HEK293 (cell line): ENCODE measurements around the gene METTL14.

Experiments used
- CTCF ChIA-PET: fragments of 350-600 bp; formaldehyde crosslinking; extraction: SDS; loops from one replicate; lab custom pipeline; 2021; ENCODE audit warnings: antibody characterized with exemption; lab: Yijun Ruan, JAX
- POLR2A ChIA-PET: fragments of 300-600 bp; formaldehyde crosslinking; extraction: SDS; loops from one replicate; lab custom pipeline; 2020; ENCODE audit warnings: antibody characterized with exemption, inconsistent platforms; lab: Yijun Ruan, JAX
- H3K27ac ChIP-seq: fragments of 200-500 bp; sonication (Bioruptor generic); 2 replicates; pipeline ENCODE4 v1.5.1; 2014; ENCODE audit warnings: low read depth, low read length, control low read depth, inconsistent platforms; ENCODE audit errors: extremely low read depth
- H3K36me3 ChIP-seq, 2 experiments: fragments of 200-500 bp in 1 of 2; sonication (Bioruptor generic) in 1 of 2; 1 replicate in 1 of 2; 2 replicates in 1 of 2; pipeline ENCODE4 v1.5.1; 2014 to 2017; ENCODE audit warnings: inconsistent platforms in 2 of 2, low read length in 2 of 2; ENCODE audit not compliant: control insufficient read depth in 2 of 2, insufficient read depth in 1 of 2
- H3K4me1 ChIP-seq: fragments of 200-500 bp; sonication (Bioruptor generic); 2 replicates; pipeline ENCODE4 v1.5.1; 2014; ENCODE audit warnings: mild to moderate bottlenecking, low read length, inconsistent platforms; ENCODE audit not compliant: control insufficient read depth, insufficient read depth
- H3K4me3 ChIP-seq: 2 replicates; pipeline ENCODE4 v1.5.1; 2011; ENCODE audit warnings: low read depth, mild to moderate bottlenecking, control low read depth, low read length, moderate library complexity
- H3K9me3 ChIP-seq: fragments of 200-500 bp; sonication (Bioruptor generic); 2 replicates; pipeline ENCODE4 v1.5.1; 2014; ENCODE audit warnings: low read depth, low read length, inconsistent platforms; ENCODE audit not compliant: control insufficient read depth, insufficient read depth
- AEBP2 ChIP-seq: fragments of 450-650 bp; formaldehyde crosslinking; IDR thresholded peaks from 2 replicates; pipeline ENCODE4 v1.5.1; 2016; ENCODE audit warnings: missing biosample characterization, missing genetic modification characterization, borderline replicate concordance
- CTCF ChIP-seq: fragments of 450-650 bp; formaldehyde crosslinking; IDR thresholded peaks from 2 replicates; pipeline ENCODE4 v1.5.1; 2016; ENCODE audit warnings: missing biosample characterization, missing genetic modification characterization
- FEZF1 ChIP-seq: fragments of 450-650 bp; formaldehyde crosslinking; IDR thresholded peaks from 2 replicates; pipeline ENCODE4 v1.5.1; 2016; ENCODE audit warnings: missing biosample characterization, missing genetic modification characterization
- OSR2 ChIP-seq: fragments of 450-650 bp; formaldehyde crosslinking; IDR thresholded peaks from 2 replicates; pipeline ENCODE4 v1.5.1; 2016; ENCODE audit warnings: missing biosample characterization, missing genetic modification characterization
- ZEB2 ChIP-seq: fragments of 450-650 bp; formaldehyde crosslinking; IDR thresholded peaks from 2 replicates; pipeline ENCODE4 v1.5.1; 2016; ENCODE audit warnings: missing biosample characterization, missing genetic modification characterization
- ZNF133 ChIP-seq: fragments of 450-650 bp; formaldehyde crosslinking; IDR thresholded peaks from 2 replicates; pipeline ENCODE4 v1.5.1; 2016; ENCODE audit warnings: missing biosample characterization, missing genetic modification characterization
- ZNF16 ChIP-seq: fragments of 450-650 bp; formaldehyde crosslinking; IDR thresholded peaks from 2 replicates; pipeline ENCODE4 v1.5.1; 2016; ENCODE audit warnings: low read depth, missing biosample characterization, missing genetic modification characterization
- ZNF202 ChIP-seq: fragments of 450-650 bp; formaldehyde crosslinking; IDR thresholded peaks from 2 replicates; pipeline ENCODE4 v1.5.1; 2016; ENCODE audit warnings: missing biosample characterization, missing genetic modification characterization, borderline replicate concordance
- ZNF214 ChIP-seq: fragments of 450-650 bp; formaldehyde crosslinking; IDR thresholded peaks from 2 replicates; pipeline ENCODE4 v1.5.1; 2017; ENCODE audit warnings: missing biosample characterization, mild to moderate bottlenecking, missing genetic modification characterization, borderline replicate concordance
- ZNF274 ChIP-seq, 2 experiments: fragments of 200-500 bp in 1 of 2; fragments of 450-650 bp in 1 of 2; sonication (Bioruptor generic) in 1 of 2; formaldehyde crosslinking in 1 of 2; IDR thresholded peaks; 2 replicates each; pipeline versions ENCODE4 v1.5.1 to v1.6.1; 2014 to 2016; ENCODE audit warnings: borderline replicate concordance in 1 of 2, inconsistent platforms in 1 of 2, low read length in 1 of 2, missing biosample characterization in 1 of 2, missing genetic modification characterization in 1 of 2
- ZNF398 ChIP-seq: fragments of 450-650 bp; formaldehyde crosslinking; IDR thresholded peaks from 2 replicates; pipeline ENCODE4 v1.5.1; 2017; ENCODE audit warnings: missing biosample characterization, missing genetic modification characterization
- ZNF513 ChIP-seq: fragments of 450-650 bp; IDR thresholded peaks from 2 replicates; pipeline ENCODE4 v1.5.1; 2018; ENCODE audit warnings: missing biosample characterization, missing genetic modification characterization
- ZNF529 ChIP-seq: fragments of 450-650 bp; formaldehyde crosslinking; IDR thresholded peaks from 2 replicates; pipeline ENCODE4 v1.5.1; 2017; ENCODE audit warnings: missing genetic modification characterization, missing biosample characterization; ENCODE audit not compliant: insufficient replicate concordance
- ZNF596 ChIP-seq: fragments of 450-650 bp; IDR thresholded peaks from 2 replicates; pipeline ENCODE4 v1.5.0; 2018; ENCODE audit warnings: missing biosample characterization, mild to moderate bottlenecking, missing genetic modification characterization, moderate library complexity
- ZNF610 ChIP-seq: fragments of 450-650 bp; formaldehyde crosslinking; IDR thresholded peaks from 2 replicates; pipeline ENCODE4 v1.5.1; 2016; ENCODE audit warnings: missing biosample characterization, missing genetic modification characterization, borderline replicate concordance
- ZNF621 ChIP-seq: fragments of 450-650 bp; formaldehyde crosslinking; IDR thresholded peaks from 2 replicates; pipeline ENCODE4 v1.5.1; 2017; ENCODE audit warnings: missing biosample characterization, missing genetic modification characterization
- ZNF623 ChIP-seq: fragments of 450-650 bp; formaldehyde crosslinking; IDR thresholded peaks from 2 replicates; pipeline ENCODE4 v1.5.1; 2016; ENCODE audit warnings: missing biosample characterization, missing genetic modification characterization
- ZNF645 ChIP-seq: fragments of 450-650 bp; formaldehyde crosslinking; IDR thresholded peaks from 2 replicates; pipeline ENCODE4; 2016; ENCODE audit warnings: missing biosample characterization, missing genetic modification characterization
- ZNF660 ChIP-seq: fragments of 450-650 bp; IDR thresholded peaks from 2 replicates; pipeline ENCODE4 v1.5.1; 2018; ENCODE audit warnings: missing biosample characterization, mild to moderate bottlenecking, missing genetic modification characterization
- ZNF670 ChIP-seq: fragments of 450-650 bp; formaldehyde crosslinking; IDR thresholded peaks from 2 replicates; pipeline ENCODE4 v1.5.1; 2016; ENCODE audit warnings: missing biosample characterization, missing genetic modification characterization, low read depth
- ZNF677 ChIP-seq: fragments of 450-650 bp; IDR thresholded peaks from 2 replicates; pipeline ENCODE4 v1.5.0; 2018; ENCODE audit warnings: missing biosample characterization, mild to moderate bottlenecking, missing genetic modification characterization, moderate library complexity
- ZSCAN16 ChIP-seq: fragments of 450-650 bp; formaldehyde crosslinking; IDR thresholded peaks from 2 replicates; pipeline ENCODE4 v1.5.1; 2016; ENCODE audit warnings: missing biosample characterization, missing genetic modification characterization
- ZSCAN4 ChIP-seq: fragments of 450-650 bp; formaldehyde crosslinking; IDR thresholded peaks from 2 replicates; pipeline ENCODE4 v1.5.1; 2017; ENCODE audit warnings: missing biosample characterization, missing genetic modification characterization

METTL14 gene

GRCh38 chr4:118743867-118744266 is 58.7 kb downstream of the METTL14 start:
- no peak overlapping the region for H3K4me3 ChIP-seq
- no peaks in the 10 kb centered on the region for H3K9me3 ChIP-seq
- no peak for TF ChIP-seq ZNF660 (tag by site-specific recombination)
- no peak for TF ChIP-seq OSR2 (tag by site-specific recombination)
- no peak for TF ChIP-seq ZNF133
- TF ChIP-seq ZSCAN16 (tag by site-specific recombination) = no peak
- no peak for TF ChIP-seq FEZF1 (tag by site-specific recombination)
- TF ChIP-seq ZNF596 (tag by site-specific recombination) = no peak
- TF ChIP-seq AEBP2 (tag by site-specific recombination) = no peak
- no peak for TF ChIP-seq ZNF645 (tag by site-specific recombination)
- no peak for TF ChIP-seq ZNF670
- TF ChIP-seq ZNF202 = no peak
- no peak for TF ChIP-seq ZEB2 (tag by site-specific recombination)
- TF ChIP-seq ZNF398 (tag by site-specific recombination) = no peak
- no peak for TF ChIP-seq ZSCAN4 (tag by site-specific recombination)
- TF ChIP-seq ZNF529 (tag by site-specific recombination) = no peak
- no peak for TF ChIP-seq ZNF16
- TF ChIP-seq ZNF610 = no peak
- POLR2A ChIA-PET = no interaction called here
- no peak overlapping the region for H3K27ac ChIP-seq
- H3K4me1 ChIP-seq = no peaks in the 10 kb centered on the region
- CTCF ChIA-PET = interaction anchor here (1.4 kb wide), 1 partner anchor 28 kb away, joined by 3 read pairs; no protein-coding TSS in a partner anchor
- peaks cover 0 to 49% of the 10 kb centered on the region in 2 experiments; a peak in 1 of 3 replicates for H3K36me3 ChIP-seq

- H3K36me3 ChIP-seq = peaks cover 0 to 41% of the 10 kb centered on the region in 2 experiments; a peak in 1 of 3 replicates
- no peaks in the 10 kb centered on the region for H3K4me1 ChIP-seq
- H3K27ac ChIP-seq = no peak overlapping the region
- ChIA-PET POLR2A (no interaction called here), CTCF (interaction anchor here (0.7 to 1.2 kb wide), 2 partner anchors 135 to 223 kb away, joined by 4 read pairs; no protein-coding TSS in a partner anchor)
- H3K4me3 ChIP-seq = no peak overlapping the region
- no peaks in the 10 kb centered on the region for H3K9me3 ChIP-seq
- no peak for TF ChIP-seq ZNF677 (tag by site-specific recombination)
- no peak for TF ChIP-seq ZNF274 (IDR thresholded peaks at IDR 0.05; ENCODE audit: low read length)
- TF ChIP-seq ZNF274 (tag by site-specific recombination; IDR thresholded peaks at IDR 0.05; ENCODE audit: borderline replicate concordance) = no peak
- no peak for TF ChIP-seq ZNF623 (tag by site-specific recombination)
- no peak for TF ChIP-seq ZNF513 (tag by site-specific recombination)
- no peak for TF ChIP-seq ZNF621 (tag by site-specific recombination)
- TF ChIP-seq ZNF214 = no peak
- no peak for TF ChIP-seq CTCF (tag by site-specific recombination)
Measured at GRCh38 chr4:118745357-118745756, 60.2 kb downstream of the METTL14 start.
